Muscle of back (tissue), 11 donors: ENCODE measurements around the gene SMC3. TPM values are rescaled to one million over a fixed set of nuclear protein-coding genes. Genes with fewer than 3 reads are reported as not detected.
A peak's percentile ranks its signal among the peaks of the same experiment; 100 is the strongest.
"Not testable (repeated sequence)": the region's sequence is repeated elsewhere in the genome, so short reads cannot be mapped to it uniquely, and the experiment has no call there.

Experiments
- DNase-seq, 3 donors: peaks; one replicate each; pipeline versions ENCODE4 v3.0.0 to v3.0.0-alpha.2; 2013
- polyA plus RNA-seq, 10 donors: library from polyadenylated mRNA; unstranded; fragments of 120-200 nt; gene quantifications; one replicate each; pipeline ENCODE4 v1.2.1, GENCODE V29; 2013; ENCODE audit not compliant: insufficient read length in 10 of 10

The SMC3 gene
- polyA plus RNA-seq, 10 donors = 40.3 to 61.6 (median 46.4) TPM

DNA sequence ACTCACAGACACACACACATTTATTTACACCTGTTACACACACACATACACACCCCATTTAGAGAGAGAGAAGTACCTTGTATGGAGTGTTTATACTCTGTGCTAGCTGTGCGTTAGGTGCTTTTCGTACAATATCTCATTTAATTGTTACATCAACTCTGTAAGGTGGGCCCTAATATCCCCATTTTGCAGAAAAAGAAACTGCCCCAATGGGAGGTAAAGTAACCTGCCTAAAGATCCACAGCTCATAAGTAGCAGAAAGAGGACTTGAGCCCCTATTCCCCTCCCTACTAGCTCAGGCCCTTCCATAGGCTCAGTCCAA is 52.9 kb downstream of the SMC3 start:
- no peak for DNase-seq

DNA sequence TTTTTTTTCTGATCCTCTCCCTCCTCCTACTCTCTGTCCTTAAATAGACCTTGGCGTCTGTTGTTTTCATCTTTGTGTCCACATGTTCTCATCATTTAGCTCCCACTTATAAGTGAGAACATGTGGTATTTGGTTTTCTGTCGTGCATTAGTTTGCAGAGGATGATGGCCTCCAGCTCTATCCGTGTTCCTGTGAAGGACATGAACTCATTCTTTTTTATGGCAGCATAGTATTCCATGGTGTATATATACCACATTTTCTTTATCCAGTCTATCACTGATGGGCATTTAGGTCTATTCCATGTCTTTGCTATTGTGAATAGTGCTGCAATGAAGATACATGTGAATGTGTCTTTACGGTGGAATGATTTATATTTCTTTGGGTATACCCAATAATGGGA is 55.8 kb downstream of the SMC3 start:
- DNase-seq = not testable (repeated sequence)

DNA sequence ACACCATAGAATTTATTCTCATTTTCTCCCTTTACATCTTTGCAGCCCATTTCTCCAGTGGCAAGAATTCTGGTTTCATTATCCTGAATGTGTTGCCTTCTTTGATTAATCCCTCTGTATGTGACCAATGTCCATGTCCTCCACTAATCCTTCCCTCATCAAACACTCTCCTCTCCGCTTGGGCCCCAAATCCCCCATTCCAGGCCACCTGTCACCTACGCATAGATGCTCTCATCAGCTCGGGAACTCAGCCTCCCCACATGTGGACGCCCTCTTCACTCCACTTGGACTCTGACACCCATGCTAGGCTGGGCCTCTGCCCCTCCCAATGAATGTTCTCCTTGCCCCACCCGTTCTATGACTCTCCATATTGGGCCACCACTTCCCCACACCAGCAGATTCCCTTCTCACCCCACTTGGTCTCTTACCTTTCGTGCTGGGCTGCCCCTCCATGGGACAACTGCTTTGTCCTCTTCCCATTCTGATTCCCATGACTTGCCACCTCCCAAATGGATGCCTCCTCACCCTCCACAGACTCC is 57.9 kb downstream of the SMC3 start:
- DNase-seq = no peak

DNA sequence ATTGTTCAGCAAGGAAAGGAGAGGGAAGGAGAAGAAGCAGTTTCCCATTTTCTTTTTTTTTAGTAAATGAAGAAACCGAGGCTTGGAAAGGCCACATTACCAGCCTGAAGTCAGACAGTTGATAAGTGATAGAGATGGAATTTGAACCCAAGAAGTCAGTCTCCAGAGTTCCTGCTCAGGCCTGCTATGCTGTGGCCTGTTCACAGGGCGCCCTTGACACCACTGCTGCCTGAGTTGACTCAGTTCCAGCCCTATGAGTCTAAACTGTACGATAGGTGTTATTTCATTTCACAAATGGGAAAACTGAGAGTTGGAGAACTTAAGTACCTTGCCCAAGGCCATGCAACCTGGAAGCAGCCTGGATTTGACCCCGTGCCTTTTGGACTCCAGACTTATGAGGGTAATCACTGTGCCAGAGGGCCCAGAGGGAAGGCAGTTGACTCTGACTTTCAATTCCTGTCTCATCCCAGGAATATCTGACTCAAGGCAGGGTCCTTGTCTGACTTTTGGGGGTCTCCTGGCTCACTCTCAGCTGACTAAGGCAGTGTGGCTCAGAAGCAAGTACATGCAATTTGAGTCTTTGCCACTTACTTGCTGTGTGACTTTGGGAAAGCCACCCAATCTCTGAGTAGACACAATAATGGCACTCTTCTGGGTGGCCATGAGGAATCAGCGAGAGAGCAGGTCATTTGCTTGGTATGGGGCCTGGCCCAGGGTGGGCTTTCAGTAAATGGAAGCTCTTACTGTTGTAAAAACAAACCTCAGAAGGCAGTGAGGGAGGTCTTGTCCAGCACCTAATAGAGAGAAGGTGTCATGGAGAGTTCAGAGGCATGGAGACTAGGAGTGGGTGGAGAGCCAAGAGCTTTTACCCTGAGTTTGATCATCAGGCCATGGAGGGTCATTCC is 58.7 kb downstream of the SMC3 start:
- DNase-seq = no peak

DNA sequence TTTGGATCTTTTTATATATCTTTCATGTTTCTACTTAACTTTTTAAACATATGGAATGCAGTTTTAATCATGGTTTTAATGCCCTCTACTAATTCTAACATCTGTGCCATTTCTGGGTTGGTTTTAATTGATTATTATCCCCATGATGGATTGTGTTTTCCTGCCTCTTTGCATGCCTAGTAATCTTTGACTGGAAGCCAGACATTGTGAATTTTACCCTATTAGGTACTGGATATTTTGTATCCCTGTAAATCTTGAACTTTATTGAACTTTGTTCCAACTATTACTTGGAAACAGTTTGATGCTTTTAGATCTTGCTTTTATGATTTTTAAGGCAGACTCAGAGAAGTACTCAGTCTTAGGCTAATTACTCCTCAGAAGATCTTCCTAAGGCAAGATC is 60.7 kb downstream of the SMC3 start:
- DNase-seq = no peak

DNA sequence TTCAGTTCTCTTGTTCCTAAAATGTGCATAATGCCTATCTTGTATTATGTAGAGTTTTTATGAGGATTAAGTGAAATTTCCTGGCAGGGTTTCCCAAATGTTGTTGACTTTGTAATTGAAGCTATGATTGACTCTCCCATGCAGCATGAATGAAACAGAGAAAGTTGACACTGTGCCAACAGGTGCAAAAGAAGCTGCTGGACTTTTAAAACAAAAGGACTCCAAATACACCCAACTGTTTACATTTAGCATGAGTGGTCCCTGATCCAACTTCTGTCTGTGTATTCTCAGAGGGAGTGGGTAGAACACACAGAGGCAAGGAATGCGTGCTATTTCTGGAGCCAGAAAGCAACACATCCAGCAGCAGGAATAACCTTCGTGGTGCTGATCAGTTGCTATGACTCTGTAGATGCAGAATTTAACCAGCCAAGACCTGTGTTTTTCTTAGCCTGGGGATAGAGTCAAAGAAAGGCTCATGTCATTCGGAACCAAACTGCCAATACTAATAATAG is 62.2 kb downstream of the SMC3 start:
- no peak for DNase-seq

DNA sequence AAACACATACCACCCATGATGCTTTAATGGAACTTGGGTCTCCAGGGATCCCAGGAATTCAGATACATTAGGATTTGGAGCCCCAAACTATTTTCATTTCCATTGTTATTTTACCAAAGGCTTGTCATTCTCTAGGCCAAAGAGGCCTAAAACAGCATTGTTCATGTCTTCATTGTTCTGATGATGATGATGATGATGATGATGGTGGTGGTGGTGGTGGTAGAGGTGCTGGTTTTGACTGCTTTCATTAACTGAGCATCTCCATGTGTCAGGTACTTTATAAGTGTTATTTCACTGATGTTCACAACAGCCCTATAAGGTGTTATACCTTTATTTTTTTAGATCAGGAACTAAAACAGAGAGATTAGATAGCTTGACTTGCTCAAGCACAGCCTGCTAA is 64.4 kb downstream of the SMC3 start:
- DNase-seq = no peak

DNA sequence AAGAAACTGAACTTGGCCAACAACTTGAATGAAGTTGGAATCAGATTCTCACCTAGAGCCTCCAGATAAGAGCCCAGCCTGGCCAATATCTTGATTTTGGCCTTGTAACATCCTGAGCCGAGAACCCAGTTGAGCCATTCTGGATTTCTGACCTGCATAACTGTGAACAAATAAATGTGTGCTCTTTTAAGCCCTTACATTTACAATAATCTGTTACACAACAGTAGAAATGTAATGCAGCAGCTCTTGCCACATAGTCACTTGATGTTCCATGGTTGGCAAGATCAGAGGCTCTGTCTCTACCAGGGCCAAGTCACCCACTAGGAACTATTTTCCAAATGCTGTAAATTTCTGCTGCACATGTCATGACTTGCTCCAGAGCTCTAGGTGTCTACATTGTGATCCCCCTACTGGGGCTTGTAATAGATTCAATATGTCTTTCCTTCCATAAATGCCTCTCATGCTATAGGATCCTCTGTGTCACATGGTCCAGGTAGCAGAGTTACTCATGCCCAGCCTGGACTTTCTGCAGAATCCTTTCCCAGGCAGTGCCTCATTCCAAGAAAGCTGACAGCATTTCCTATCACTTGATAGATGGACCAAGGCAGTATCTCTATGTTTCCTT is 65.2 kb downstream of the SMC3 start:
- no peak for DNase-seq

DNA sequence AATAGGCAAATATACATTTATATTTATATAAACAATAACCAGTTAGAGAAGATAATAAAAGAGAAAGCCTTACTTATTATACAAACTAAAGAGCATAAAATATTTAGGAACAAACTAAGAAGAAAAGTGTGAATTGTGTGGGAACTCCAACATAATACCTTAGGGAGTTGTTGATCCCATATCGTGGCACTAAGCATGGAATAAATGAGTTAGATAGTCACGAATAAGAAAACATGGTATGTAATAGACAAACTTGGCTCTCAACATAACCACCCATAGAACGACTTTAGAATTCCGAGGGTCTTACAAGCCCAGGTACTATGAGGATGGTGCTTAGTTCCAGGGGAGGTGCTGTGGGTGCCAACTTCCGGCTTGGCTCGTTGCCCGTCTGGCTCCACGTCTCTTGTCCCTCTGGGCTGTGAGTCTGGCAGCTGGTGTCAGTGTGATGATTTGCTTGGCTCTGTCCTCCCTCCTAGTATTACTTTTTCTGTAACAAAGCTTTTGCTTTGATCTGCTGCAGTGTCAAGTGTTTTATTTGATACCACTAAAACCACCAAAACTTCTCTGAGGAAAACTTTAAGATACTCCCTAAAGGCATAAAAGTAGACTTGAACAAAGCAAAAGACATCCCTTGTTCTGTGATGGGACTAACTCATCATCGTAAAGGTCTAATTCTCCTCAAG is 67.2 kb downstream of the SMC3 start:
- DNase-seq = peak in 1 of 3 donors; percentile 25

DNA sequence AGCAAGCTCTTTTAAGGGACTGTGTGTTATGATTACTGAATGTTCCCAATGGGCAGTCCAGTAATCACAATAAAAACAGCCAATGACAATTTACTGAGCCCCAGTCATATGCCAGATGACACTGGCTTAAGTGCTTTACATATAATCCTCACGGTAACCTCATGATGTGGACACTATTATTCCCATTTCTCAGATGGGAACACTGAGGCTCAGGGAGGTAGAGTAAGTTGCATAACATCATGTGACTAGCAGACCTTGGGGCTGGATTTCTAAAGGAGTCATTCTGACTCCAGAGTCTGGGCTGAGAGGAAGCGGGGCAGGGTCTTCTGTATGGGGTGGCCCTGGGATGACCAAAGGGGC is 69.1 kb downstream of the SMC3 start:
- DNase-seq = no peak

DNA sequence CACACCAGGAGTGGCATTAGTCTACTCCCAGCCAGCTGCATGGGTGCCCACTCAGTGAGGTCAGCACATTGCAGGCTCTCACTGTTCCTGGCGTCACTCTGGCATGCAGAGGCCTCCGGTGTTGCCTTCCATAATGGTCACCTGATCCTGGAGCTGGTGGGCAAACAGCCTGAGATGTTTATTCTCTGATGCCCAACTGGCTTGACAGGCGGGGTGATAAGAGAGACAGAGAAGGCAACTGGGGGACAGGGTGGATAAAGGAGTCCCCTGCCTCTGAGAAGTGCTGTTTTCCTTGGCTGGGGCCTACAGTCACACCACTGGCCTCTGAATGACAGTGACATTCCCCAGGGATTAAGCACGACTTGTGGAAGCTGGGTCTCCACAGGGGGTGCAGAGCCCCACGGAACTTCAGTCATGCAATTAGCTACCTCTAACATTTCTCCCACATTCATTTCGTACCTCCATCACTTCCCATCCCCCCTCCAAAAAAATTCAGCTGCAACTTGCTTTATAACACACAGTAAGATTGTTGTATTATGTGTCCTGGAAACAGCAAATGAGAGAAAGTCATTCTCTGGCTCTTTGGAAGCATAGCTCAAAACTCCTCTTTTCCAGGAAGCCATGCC is 69.5 kb downstream of the SMC3 start:
- peak in 2 of 3 donors; percentile 44 to 52 for DNase-seq

DNA sequence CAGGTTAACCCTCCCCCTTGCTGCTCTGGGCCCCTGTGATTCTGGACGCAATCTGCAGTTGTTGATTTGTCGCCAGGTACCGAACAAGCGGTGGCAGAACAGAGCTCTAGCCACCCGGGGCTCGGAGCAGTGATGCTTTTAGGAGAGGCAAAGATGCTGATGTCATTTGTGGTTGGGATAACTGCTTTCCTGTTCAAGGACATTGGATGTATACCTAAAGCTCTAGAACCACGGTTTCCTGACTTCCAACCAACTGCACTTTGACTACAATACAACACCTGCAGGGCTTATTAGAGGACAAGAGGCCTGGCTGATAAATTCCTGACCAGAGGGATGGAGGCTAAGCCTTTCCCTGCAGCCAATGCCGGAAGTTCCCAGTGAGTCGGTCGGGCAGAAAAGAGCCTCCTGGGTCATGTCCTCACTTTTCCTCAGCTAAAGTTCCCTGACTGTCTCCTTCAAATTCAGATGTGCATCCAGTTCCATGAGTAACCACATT is 70.1 kb downstream of the SMC3 start:
- peak in 1 of 3 donors; percentile 22 for DNase-seq

DNA sequence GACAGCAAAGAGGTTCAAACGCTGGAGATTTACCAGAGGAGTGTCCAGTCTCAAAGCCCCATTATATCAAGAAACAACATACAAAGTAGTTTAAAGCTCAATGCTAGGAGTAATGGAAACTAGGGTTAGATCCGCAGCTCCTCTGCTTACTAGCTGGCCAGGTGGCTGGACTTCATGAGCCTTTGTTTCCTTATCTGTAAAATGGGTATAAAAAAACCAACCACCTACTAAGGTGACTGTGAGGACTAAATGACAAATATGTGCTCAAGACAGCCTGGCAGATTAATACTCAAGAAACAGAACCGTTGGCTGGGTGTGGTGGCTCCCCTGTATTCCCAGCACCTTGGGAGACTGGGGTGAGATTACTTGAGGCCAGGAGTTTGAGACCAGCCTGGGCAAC is 70.8 kb downstream of the SMC3 start:
- no peak for DNase-seq

DNA sequence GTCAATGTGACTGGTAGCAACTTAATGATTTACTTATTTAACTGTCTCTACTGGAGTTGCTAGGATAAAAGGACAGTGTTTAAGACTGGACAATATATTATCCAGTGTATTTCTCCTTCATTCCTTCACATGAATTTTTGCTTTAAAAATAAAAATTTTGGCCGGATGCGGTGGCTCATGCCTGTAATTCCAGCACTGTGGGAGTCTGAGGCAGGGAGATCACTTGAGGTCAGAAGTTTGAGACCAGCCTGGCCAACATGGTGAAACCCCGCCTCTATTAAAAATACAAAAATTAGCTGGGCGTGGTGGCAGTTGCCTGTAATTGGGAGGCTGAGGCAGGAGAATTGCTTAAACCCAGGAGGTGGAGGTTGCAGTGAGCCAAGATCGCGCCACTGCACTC is 71.6 kb downstream of the SMC3 start:
- not testable (repeated sequence) for DNase-seq

DNA sequence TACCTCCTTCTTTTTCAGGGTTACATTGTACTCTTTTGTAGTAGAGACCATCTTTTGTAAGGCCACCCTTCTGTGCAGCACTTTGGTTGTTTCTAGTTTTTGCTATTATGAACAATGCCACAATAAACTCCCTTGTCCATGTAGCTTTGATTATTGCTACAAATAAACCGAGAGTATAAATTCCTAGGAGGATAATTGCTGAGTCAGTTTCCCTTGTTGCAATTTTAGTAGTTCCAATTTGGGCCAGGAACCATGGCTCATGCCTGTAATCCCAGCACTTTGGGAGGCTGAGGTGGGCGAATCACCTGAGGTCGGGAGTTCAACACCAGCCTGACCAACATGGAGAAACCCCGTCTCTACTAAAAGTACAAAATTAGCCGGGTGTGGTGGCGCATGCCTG is 72.4 kb downstream of the SMC3 start:
- DNase-seq = not testable (repeated sequence)

DNA sequence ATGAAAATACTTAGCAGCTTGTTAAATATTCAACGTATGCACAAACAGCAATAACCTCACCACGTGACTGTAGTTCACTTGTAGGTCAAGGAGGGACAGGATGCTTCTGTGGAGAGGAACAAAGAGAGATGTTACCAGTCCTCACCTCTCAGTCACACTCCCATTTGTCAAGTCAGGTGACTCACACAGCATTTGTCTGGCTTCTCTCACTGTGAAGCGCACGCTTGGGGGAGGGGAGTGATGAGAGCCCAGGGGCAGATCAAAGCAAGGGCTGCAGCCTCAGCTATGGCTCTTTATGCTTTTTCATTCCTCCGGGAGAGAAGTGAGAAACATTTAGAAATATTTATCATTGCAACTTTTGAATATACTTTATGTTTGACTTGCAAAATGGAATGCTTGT is 73.8 kb downstream of the SMC3 start:
- no peak for DNase-seq

DNA sequence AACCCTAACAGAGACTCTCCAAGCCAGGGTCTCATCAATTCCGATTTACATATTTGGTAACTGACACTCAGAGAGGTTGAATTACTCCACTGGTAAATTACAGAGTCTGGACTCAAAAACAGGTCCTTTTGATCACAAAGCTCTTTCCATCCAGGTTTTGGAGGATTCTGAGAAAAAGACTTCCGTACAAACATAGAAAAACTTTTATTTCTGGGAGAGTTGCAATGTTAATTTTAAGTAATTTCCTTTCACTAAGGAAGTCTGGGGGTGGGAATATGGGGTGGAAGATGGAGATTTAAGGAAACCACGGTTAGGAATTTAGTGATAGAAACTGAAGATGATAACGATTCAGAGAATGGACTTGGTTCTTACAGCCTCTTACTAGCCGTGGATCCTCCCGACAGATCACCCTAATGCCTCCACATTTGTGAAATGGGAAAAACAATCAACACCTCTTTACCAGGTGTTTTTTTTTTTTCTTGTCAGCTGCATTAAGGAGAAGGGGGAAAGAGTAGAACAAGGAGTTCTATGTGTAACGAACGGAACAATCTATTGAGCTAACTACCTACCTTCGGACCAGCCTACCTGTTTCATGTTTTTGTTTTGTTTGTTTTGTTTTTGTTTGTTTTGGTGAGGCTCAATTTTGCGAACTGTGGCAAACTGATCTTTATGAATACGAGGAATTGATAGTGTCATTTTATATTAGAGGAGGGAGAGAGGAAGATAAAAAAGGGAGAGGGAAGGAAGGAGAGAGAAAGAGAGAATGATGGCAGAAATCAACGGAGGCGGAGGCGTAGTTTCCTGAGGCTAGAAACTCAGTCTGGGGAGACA is 74.9 kb downstream of the SMC3 start:
- peak in 1 of 3 donors; percentile 28 for DNase-seq

DNA sequence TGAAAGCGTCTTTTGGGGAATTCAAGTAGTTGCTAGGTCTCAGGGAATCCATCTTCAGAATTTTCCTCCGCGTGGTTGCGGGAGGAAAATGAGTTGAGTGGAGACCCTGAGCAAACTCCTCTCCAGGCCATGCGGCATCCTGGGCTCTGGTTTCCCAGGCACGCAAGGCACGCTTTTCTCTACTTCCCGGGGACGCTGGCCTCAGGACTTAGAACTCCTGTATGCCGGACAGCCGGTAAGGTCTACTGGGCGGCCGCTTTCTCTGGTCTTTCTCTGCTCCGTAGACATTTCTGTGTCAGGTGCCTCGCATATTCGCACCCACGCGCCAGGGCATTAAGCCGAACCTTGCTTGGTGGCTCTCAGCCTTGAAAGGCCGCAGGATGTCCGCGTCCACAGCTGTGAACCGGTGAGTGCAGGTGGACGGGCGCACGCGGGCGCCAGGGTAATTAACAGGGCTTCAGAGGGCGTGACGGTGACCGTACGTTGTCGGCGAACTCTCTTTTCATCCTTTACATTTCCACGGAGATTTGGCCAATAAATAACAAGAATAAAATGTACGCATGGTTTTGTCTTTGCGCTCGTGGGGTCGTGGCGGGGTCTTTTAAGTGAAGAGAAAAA is 75.6 kb downstream of the SMC3 start:
- peak in 1 of 3 donors; percentile 52 for DNase-seq

DNA sequence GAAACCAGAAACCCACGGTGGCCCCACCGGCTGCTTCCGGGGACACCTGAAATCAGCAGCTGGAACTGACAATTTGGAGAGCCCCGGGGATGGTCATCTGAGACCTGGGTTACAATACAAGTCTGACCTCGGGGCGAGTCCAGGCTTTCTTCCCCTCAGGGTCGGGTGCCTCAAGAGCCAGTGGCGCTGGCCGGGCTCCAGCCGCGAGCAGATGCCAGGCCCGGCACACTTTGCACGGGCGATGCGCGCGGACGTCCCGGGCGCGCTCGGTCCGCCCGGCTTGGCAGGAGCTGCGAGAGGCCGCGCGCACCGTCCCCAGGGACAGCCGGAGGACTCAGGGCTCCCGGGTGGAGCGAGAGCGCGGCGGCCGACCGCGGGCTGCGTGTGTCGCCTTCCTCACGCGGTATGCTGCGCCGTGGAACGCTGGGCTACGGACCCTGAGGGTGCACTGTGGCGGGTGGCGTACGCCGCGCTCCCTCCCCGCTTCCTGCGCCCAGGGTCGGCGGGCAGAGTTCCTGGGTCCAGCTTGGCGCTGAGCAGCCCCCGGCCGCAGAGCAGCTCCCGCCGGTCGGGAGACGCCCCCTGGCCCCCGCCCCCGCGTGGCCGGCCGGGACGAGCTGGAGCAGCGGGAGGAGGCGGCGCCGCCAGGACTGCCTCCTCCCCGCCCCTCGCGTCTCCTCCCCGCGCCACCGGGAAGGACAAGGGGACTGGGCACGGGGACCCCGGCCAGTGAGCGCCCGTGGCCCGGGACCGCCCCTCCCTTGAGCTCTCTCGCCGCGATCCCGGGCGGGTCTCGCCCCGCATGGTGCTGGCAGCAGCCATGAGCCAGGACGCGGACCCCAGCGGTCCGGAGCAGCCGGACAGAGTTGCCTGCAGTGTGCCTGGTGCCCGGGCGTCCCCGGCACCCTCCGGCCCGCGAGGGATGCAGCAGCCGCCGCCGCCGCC is 76.4 kb downstream of the SMC3 start, which contains the start of gene RBM20:
RBM20 (plus strand) TSS at position 684 of the 945 bp plus-strand sequence; CDS start at position 803, 119 bp downstream.
- peak in 1 of 3 donors; percentile 67 for DNase-seq
